Testis (tissue), 3 donors: ENCODE measurements around the gene FCMR. TPM values are rescaled to one million over a fixed set of nuclear protein-coding genes. Genes with fewer than 3 reads are reported as not detected.

Experiments
- DNase-seq: peaks from one replicate; pipeline ENCODE4 v3.0.0-alpha.2; 2019
- H3K27ac ChIP-seq, 2 donors: fragments of 200-600 bp; sonication (generic); one replicate each; pipeline ENCODE4 v1.5.1; 2019
- H3K27me3 ChIP-seq: fragments of 200-600 bp; sonication (generic); one replicate; pipeline ENCODE4 v1.5.1; 2019
- H3K36me3 ChIP-seq: fragments of 200-600 bp; sonication (generic); one replicate; pipeline ENCODE4 v1.5.1; 2017; ENCODE audit warnings: low read depth; ENCODE audit errors: missing control alignments
- H3K4me1 ChIP-seq: fragments of 200-600 bp; sonication (generic); one replicate; pipeline ENCODE4 v1.5.1; 2019
- H3K4me3 ChIP-seq, 2 donors: fragments of 200-600 bp; sonication (generic); one replicate each; pipeline ENCODE4 v1.5.1; 2017 to 2019
- H3K9me3 ChIP-seq: fragments of 200-600 bp; sonication (generic); one replicate; pipeline ENCODE4 v1.5.1; 2017
- CTCF ChIP-seq, 3 experiments: fragments of 450-650 bp in 2 of 3; fragments of 200-600 bp in 1 of 3; sonication (generic) in 1 of 3; IDR thresholded peaks; one replicate each; pipeline ENCODE4 v1.5.1; 2016 to 2019; ENCODE audit warnings: antibody characterized with exemption in 3 of 3, mild to moderate bottlenecking in 2 of 3, moderate library complexity in 1 of 3
- POLR2A ChIP-seq: fragments of 450-650 bp; IDR thresholded peaks from one replicate; pipeline ENCODE4 v1.6.1; 2017; ENCODE audit warnings: antibody characterized with exemption, mild to moderate bottlenecking, moderate library complexity
- WGBS, 2 donors: methylation state at CpG; one replicate each; pipeline ENCODE4 v1.1.5; 2018; 5-methylcytosine and 5-hydroxymethylcytosine counted together
- intact Hi-C: fragments of 100-400 bp; cut with DNase I; formaldehyde crosslinking; loops from one replicate; pipeline ENCODE4 v1.15.1; 2023; ENCODE audit warnings: low total_unique reads
- polyA plus RNA-seq: library from polyadenylated mRNA; stranded (reverse); fragments of 350-450 nt; fragmentation: Illumina TruSeq; extraction: RNeasy Lipid Tissue Mini Kit (QIAGEN cat#74804); gene quantifications from one replicate; pipeline ENCODE4 v1.2.3, GENCODE V29; 2014; ENCODE audit warnings: low read depth, low replicate concordance; ENCODE audit not compliant: insufficient read depth
- total RNA-seq, 2 donors: library from RNA; depleted of rRNA; stranded (reverse); fragments of >200 nt; gene quantifications; one replicate each; pipeline ENCODE4 v1.2.3, GENCODE V29; 2016

Gene FCMR
- total and polyA plus RNA-seq, 3 donors from 2014 or later: 1.1 to 5.3 (median 1.3) TPM

DNA sequence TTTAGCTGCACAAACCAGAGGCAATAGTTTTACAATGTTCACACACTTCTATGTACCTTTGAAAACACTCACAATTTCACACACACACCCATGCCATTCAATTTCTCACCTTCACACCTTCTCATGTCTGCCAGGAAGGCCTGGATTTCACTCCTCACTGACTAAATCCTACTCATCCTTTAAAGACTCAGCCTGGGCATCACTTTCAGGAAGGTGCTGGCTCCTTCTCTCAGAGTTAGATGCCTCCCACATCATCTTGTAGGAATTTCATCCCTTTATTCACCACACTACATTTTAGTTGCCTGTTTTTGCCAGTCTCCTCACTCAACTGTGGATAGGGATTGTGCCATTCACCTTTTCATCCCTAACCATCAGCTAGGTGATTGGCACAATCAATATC is 54.0 kb downstream of the FCMR start:
- Histone ChIP-seq H3K9me3 (no peaks in the 10 kb centered on the region), H3K4me1 (no peaks in the 10 kb centered on the region), H3K4me3 (no peak overlapping the region), H3K27ac (no peak overlapping the region), H3K27me3 (no peaks in the 10 kb centered on the region), H3K36me3 (no peaks in the 10 kb centered on the region)
- DNase-seq: no peak
- TF ChIP-seq CTCF (IDR thresholded peaks at IDR 0.05): no peak
- TF ChIP-seq POLR2A: no peak
- intact Hi-C loops: no loop called here

GRCh38 chr1:206867239-206867638 is 54.5 kb downstream of the FCMR start:
- intact Hi-C loops: no loop called here

DNA sequence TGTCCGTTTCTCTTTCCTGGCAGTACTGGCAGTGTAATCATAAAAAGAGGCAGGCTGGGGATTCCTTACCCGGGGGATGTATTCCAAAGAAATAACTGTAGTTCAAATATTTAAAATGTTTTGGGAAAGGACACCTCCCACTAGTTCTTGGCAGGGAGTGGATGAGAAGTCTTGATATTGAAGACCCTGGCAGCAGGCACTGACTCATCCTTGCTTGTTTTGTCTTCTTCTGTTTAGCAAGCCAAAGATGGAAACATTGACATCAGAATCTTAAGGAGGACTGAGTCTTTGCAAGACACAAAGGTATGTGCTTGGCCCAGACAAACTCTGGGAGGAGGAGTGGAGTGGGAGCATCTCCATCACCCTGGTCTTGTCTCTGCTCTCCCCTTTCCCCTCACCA is 55.7 kb downstream of the FCMR start:
- Histone ChIP-seq H3K4me1 (no peaks in the 10 kb centered on the region), H3K4me3 (no peak overlapping the region), H3K9me3 (no peaks in the 10 kb centered on the region), H3K36me3 (no peaks in the 10 kb centered on the region), H3K27ac (no peak overlapping the region), H3K27me3 (no peaks in the 10 kb centered on the region)
- WGBS, 2 donors: 16 to 26% methylated on average over 2 of the region's 2 CpGs
- TF ChIP-seq POLR2A: no peak
- TF ChIP-seq CTCF (IDR thresholded peaks at IDR 0.05): no peak
- DNase-seq: no peak
- intact Hi-C loops: no loop called here

More at GRCh38 chr1:206867239-206867638, 54.5 kb downstream of the FCMR start:
- no peak for TF ChIP-seq POLR2A
- TF ChIP-seq CTCF (IDR thresholded peaks at IDR 0.05): no peak
- H3K4me3 ChIP-seq: no peak overlapping the region
- WGBS, 2 donors: 97 to 100% methylated on average over 1 of the region's 1 CpG
- H3K27ac ChIP-seq: no peak overlapping the region
- no peaks in the 10 kb centered on the region for H3K36me3 ChIP-seq
- no peak for DNase-seq
- H3K27me3 ChIP-seq: no peaks in the 10 kb centered on the region
- no peaks in the 10 kb centered on the region for H3K4me1 ChIP-seq
- no peaks in the 10 kb centered on the region for H3K9me3 ChIP-seq

DNA sequence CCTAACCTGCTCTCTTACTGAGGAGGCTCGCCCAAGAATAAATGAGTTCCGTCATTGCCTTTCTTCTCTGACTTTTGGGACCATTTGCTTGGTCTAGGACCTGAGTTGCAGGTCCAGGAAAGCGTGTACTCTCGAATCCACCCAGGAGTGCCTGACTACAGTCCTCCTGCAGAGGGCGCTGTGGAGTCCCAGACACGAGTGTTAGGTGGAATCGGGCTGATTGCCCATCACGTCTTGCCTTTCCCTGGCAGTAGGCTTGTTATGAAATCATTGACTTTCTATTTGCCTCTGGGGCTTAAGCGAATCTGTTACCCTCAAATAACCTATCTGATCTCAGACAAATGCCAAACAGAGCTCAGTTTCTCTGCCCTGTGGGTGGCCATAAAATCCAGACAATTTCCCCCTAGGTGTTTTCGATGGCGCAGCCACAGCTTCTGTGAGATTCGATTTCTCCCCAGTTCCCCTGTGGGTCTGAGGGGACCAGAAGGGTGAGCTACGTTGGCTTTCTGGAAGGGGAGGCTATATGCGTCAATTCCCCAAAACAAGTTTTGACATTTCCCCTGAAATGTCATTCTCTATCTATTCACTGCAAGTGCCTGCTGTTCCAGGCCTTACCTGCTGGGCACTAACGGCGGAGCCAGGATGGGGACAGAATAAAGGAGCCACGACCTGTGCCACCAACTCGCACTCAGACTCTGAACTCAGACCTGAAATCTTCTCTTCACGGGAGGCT is 56.6 kb downstream of the FCMR start, which contains the start of gene IL20:
Gene IL20 (plus strand): TSS at position 685 of the 733 bp plus-strand sequence. CDS start 230 bp downstream, outside the sequence.
- no peaks in the 10 kb centered on the region for H3K27me3 ChIP-seq
- DNase-seq: peak; percentile 89
- H3K9me3 ChIP-seq: no peaks in the 10 kb centered on the region
- H3K4me1 ChIP-seq: no peaks in the 10 kb centered on the region
- peak; percentile 43 to 74 (median 50) for TF ChIP-seq CTCF (IDR thresholded peaks at IDR 0.05)
- TF ChIP-seq POLR2A: no peak
- no peaks in the 10 kb centered on the region for H3K36me3 ChIP-seq
- no peak within 1 kb of the TSS for H3K4me3 ChIP-seq
- intact Hi-C loops: no loop called here
- H3K27ac ChIP-seq: no peak within 1 kb of the TSS
- 44 to 61% methylated on average over 19 of the region's 19 CpGs for WGBS, 2 donors

DNA sequence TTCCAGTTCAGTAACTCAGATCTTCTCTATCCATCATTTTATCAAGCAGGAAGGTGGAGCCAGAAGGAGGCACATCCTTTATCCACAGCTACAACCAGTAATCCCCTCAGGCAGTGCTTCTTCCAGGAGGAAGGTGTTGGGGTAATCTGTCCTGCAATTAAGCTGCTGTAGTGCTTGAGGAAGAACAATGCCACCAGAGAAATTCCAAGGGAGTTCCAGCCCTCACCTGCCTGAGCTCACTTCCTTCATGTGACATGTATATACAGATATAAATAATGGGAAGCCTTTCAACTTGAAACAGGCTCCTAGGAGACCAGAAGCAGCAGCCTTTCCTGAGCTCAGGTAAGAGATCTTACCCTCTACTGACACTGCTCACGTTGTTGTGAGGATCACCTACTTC is 58.5 kb downstream of the FCMR start:
- TF ChIP-seq CTCF (IDR thresholded peaks at IDR 0.05) (no peak), POLR2A (no peak)
- no peak for DNase-seq
- Histone ChIP-seq H3K27ac (no peak overlapping the region), H3K4me3 (no peak overlapping the region), H3K36me3 (no peaks in the 10 kb centered on the region), H3K27me3 (no peaks in the 10 kb centered on the region), H3K4me1 (no peaks in the 10 kb centered on the region), H3K9me3 (no peaks in the 10 kb centered on the region)
- 70 to 81% methylated on average over 1 of the region's 1 CpG for WGBS, 2 donors
- intact Hi-C loops: no loop called here
